HG03442 (cell line): ENCODE results near the gene PHC3.
A peak's percentile ranks its signal among the peaks of the same experiment; 100 is the strongest.

Experiments
- ATAC-seq: cut with Tn5 transposase; IDR thresholded peaks from one replicate; pipeline ENCODE4 v1.9.1; 2021; ENCODE audit warnings: mild to moderate bottlenecking, moderate library complexity; ENCODE audit not compliant: unreplicated experiment

PHC3 gene

DNA sequence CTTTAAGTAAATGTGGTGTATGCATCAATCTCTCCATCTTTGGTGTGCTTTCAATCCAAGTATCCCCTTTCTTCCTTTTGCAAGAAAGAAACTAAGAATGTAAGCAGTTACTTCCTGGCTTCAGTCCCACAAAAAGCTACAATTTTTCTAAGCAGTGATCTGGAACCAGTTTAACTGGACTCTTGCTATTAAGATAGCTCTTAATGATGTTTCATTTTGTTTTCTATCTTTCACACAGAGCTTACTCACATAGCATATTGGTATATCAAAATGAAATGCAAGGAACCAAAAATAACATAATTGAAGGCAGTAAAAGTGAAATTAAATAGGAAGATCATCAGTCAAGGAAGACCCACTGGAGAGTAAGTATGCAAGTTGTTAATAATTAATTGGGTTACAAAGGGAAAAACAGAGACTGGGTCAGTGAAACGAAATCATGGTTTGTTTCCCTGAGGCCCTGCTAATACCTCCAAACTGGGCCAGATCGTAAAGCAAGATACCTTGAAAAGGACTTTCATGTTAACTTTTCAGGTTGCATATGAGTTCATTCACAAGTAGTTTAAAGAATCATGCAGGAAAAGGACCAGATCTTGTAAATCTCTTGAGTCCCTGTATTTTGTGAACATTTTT is 101.9 kb downstream of the PHC3 start:
- ATAC-seq: no peak

DNA sequence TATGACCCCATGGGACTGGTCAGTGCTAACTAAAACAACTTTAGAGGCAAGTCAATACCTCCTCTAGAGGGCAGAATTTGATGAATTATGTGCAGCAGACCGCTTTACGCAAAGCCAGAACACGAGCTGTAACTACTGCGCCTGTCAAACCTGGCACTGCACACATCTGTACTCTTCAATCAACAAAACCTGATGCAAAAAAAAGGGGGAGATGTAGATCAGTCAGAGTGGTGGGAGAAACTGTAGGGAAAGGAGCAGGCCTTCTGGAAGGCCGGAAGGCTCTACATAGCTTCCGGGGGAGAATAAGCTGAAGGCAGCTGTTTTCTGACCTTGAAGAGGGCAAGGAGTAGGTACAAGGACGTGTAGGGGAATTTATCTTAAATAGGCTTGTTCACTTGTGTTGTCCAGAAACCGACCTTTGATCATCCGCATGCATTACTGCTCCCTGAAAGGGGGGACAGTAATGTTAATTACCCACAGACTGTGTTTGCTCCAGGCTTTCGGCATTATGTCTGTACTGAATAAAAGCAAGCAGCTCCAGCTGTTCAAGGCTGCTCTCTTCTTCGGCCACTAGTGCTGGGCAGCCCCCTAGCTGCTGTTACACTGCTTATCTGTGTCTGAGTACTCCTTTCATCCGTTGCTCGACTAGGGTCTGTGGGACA is 102.8 kb downstream of the PHC3 start:
- ATAC-seq: no peak

DNA sequence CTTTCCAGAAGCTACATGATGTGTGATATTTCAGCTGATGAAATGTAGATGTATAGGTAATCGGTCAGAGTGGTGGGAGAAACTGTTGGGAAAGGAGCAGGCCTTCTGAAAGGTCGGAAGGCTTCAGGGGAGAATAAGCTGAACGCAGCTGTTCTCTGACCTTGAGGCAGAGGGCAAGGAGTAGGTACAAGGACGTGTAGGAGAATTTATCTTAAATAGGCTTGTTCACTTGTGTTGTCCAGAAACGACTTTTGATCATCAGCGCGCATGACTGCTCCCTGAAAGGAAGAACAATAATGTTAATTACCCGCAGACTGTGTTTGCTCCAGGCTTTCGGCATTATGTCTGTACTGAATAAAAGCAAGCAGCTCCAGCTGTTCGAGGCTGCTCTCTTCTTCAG is 104.2 kb downstream of the PHC3 start:
- no peak for ATAC-seq

DNA sequence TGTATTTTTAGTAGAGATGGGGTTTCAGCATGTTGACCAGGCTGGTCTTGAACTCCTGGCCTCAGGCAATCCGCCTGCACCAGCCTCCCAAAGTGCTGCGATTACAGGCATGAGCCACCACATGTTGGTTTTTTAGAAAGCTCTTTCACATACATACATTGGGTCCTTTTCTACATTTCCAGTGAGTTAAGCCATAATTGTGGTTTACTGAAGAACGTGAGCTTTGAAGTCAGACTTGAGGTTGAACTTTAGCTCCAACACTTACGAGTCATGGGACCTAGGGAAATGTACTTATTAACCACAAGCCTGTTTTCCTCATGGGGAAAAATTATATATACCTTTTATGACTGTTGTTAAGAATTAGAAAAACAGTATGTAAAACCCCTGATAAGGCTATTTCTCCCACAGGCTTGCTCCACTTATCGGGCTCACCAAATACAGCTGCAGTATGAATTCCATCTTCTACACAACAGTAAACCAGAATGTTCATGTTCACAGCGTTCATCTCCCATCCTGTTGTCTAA is 104.8 kb downstream of the PHC3 start:
- no peak for ATAC-seq

DNA sequence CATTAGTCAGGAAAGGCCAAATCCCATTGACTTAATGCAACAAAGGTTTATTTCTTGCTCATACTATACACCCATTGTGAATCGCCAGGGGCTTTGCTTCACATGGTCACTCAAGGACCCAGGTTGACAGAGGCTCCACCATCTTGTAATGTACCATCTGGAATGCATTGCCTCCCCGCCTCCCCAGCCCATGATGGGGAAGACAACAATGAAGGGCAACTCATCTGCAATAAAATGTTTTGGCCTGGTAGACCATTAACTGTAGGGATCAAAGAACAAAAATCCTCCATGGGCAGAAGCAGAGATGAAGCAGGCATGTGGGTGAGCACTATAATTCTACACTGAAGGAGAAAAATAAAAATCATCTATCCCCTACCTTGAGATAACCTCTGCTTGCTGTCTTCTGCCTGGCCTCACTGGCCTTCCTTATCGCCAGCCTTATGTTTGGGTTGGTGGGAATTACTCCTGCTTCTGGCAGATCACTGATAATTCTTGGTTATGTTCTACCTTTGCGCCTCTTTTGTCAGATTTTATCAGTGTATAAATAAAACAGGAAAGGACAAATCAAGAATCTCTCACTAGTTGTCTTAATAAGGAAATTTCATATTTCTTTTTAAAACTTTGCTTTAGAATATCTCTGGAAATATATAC is 106.0 kb downstream of the PHC3 start:
- no peak for ATAC-seq

DNA sequence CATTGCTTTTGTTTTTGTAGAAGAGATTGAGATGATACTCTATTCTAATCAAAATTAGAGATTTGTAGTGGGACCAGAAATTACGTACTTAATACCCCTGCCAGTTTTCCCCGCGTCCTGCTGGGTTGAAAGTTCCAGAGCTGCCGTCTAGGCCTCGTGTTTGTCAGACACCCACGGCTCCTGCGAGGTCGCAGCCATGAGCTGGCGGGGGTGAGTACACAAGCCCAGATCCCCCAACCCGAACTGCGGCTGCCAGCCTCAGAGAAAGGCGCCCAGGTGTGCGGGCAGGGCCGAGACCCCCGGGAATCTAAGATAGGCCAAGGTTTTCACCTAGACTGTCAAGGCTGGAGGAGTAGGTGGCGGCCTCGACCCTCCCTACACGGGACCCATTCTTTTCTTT is 117.4 kb downstream of the PHC3 start:
- ATAC-seq: no peak

DNA sequence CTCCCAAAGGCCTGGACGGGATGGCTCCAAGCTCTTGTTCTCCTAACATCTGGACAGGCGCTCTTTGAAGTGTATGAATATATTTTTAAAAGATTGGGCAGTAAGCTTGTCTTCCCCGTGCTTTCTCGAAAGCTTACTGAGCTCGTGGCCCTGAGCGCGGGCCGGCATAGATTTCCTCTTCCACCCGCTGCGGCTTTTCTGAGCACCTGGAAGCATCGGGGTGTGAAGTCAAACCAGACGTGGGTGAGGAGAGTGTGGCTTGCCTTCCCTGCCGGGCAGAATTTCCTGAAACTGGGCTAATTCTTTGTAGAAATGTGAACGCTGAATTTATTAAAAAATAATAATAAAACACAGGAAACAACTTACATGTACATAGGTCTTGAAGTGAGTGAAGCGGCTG is 117.8 kb downstream of the PHC3 start:
- no peak for ATAC-seq

DNA sequence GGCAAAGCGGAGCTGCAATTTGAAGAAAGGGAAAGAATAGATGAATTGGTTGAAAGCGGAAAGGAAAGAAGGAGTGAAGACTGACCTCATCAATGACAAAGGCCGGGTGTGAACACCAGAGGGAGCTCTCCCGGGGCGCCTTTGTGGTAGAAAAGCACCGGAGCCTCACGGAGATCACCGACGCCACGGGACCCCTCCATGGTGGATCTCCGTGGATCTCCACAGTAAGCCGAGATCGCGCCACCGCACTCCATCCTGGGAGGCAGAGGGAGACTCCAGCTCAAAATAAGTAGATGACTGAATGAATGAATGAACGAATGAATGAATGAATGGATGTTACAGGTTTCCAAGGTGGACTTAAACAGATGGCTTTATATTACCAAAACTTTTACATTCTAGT is 118.8 kb downstream of the PHC3 start:
- ATAC-seq: no peak

DNA sequence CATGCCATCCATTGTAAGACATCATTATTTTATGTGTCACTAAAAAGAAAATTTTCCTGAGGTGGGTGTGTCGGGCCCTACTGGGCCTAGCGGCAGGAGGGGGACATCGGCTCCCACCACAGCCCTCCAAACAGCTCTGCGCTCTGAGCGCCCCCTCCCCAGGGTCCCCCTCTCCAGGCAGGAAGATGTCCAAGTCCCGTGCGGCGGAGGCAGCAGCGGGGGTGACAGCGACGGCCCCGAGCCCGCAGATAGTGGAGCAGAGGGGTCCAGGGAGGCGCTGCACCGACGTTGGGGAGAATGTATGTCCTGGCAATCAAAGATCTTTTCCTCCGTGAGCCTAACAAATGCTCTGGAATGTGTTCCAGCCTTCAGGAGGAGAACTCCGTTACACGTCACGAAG is 119.5 kb downstream of the PHC3 start:
- ATAC-seq: no peak

DNA sequence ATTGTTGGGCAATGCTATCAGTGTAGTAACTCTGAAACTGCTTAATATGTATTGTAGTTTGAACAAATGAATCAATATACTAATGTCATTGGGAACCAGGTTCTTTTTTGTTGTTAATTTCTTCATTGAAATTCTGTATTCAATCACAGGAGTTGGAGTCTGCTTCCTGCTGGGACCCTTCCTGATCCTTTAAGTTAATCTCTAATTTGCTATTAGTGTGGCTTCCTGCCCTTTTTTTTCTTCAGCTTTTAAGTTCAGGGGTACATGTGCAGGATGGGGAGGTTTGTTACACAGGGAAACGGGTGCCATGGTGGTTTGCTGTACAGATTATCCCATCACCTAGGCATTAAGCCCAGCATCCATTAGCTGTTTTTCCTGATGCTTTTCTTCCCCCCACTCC is 122.1 kb downstream of the PHC3 start:
- no peak for ATAC-seq

DNA sequence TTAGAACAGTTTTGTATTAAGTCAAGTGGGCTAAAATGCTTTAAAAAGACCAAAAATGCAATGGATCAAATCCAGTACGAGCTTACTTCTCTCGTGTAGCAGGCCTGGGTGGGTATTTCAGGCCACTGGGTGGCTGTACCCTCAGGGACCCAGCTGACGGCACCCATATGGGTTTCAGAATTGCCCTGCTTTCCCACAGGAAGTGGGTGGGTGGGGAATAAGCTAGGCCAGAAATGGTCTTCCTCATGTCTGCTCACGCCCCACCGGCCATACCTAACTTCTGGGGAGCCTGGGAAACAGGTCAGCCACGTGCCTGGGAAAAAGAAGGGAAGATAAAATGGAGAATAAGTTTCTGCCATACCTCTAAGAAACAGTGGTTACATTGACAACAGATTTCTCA is 123.4 kb downstream of the PHC3 start:
- no peak for ATAC-seq

DNA sequence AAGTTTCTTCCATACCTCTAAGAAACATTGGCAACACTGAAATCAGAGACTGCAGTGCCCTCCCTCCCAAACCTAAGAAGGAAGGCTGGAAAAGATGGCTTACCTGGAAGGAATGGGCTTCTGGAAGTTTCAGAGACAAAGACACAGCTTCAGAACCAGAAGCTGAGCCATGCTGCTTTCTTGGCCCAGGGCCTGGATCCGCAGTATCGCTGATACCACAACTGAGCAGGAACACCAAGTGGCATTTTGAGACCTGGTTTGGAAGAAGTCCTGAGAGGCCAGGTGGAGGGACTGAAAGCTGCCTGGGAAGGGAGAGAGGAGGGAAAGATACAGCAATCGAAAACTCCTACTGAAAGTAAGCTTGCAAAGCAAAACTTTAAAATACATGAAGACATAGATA is 124.0 kb downstream of the PHC3 start:
- ATAC-seq: no peak

DNA sequence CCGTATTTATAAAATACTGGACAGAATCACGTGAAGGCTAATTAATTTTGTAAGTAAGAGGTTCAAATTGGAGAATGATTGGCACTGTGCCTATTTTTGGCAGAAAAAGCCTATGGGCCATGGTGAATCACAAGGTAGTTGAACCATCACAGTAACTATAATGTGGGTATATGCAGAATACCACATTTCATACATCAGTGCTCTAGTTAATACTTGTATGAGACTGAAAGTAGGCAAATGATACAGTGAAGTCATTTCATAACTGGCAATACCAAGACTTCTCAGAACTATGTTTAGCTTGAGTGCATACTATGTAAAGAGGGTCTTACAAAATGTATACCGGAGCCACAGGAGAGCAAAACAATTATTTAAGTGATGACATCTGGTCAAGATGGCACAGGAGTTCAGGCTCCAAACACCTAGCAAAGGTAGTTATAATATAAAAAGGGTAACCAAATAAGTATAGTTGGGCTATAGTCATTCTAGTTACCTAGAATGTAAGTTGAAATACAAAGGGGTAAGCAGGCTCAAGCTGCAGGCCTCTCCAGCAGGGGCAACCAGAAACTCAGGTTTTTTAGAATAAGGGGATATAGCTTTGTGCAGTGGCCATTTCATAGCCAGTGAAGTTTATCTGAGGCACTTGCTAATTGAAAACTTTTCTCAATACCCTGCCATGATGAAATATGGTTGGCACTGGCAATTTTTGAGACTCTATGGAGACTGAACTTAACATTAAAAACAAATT is 124.7 kb downstream of the PHC3 start:
- peak; percentile 87 for ATAC-seq

DNA sequence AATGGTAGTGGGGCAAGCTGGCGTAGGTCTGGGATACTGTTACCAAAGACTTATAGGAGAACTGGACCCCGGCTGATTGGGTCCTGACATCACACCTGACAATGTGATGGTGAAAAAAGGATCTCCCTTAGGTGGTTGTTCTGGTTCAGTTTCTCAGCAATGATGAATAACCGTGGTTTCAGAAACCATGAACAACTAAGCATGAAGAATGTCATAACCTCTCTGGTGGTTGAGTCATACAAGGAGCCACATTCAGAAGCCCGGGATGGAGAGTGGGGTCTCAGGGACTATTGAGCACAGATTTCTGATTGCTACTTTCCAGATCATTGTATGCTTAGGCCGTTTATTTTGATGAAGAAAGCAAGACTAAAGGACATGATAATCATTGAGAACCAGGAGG is 126.3 kb downstream of the PHC3 start:
- ATAC-seq: peak; percentile 65

DNA sequence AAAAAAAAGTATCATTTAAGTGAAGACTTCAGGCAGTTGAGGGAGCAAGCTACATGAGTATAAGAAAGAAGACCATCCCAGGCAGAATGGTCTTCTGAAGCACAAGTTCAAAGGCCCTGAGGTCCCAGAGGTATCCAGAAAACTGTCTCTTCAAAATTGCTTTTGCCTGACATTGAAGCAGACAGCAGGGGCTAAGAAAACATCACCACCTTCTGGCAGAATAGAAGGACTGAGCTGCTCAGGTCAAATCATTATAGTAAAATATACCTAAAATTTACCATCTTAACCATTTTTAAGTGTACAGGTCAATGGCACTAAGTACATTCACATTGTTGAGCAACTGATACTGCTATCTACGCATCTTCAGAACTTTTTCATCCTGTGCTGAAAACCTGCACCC is 127.3 kb downstream of the PHC3 start:
- ATAC-seq: no peak

DNA sequence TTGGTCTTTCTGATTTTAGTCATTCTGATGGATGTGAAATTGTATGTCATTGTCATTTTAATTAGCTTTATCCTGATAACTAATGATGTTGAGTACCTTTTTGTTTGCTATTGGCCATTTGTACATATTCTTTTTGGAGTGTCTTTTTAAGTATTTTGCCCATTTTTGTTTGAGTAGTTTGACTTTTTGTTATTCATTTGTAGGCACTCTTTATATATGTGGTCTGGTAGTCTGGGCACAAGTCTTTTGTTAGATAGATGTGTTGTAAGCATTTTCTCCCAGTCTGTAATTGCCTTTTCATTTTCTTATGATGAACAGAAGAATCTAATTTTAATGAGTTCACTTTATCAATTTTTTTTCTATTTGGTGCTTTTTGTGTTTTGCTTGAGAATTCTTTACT is 129.1 kb downstream of the PHC3 start:
- no peak for ATAC-seq

DNA sequence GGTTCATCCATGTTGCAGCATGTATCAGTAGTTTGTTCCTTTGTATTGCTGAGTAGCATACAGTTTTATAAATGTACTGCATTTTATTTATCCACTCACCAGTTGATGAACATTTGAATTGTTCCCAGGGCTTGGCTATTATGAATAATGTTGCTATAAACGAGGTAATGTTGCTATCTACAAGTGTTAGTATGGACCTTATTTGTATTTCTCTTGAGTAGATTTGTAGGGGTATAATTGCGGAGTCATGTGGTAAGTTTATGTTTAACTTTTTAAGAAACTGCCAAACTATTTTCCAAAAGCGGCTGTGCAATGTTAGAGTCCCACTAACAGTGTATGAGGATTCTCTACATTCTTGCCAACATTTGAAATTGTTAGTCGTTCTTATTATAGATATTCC is 130.8 kb downstream of the PHC3 start:
- ATAC-seq: no peak

DNA sequence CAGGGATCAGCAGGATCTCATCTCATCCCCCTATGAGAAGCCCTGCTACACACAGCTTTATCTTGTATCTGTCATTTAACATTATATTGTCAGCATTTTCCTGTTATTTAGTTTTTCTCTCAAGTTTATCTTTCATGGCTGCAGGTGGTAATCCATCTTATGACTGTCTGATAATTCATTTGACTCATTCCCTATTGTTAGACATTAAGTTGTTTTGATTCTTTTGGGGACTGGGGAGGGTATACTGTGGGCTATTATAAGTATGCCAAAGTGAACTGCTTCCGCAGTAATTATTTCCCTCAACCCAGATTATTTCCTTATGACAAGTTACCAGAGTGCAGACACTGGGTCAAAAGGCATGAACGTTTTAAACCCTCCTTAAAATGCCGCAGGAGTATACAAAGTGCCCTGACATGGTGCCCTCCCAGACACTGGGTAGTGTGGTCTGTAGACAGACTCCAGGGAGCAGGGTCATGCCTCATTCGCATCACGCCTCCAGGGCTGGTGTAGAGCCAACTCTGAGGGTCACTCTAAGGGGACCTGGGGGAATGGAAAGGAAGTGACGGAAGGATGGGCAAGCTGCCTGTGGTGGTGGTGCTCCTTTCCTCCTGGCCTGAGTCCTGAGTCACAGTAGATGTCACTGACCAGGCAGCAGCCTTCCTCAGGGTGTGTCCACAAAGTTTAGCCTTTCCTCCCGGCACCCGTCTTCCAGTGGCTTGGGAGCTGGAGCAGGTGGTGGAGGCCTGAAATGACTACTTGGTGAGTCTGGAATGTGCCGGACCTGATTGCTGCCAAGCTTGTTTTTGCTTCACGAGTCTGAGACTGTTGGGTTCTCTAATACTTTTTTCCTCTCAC is 132.2 kb downstream of the PHC3 start:
- no peak for ATAC-seq

DNA sequence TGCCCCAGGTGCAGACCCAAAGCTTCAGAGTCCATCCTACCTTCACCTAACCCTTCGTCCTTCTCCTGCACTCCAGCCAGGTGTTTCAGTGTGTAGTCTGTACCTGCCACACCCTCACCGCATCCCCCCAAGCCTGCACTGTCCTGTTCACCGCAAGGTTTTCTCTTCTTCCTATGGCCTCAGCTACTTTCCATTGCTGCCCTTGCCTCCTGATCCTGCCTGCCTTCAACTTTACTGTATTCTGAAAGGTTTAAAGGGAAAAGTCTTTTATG is 134.5 kb downstream of the PHC3 start:
- no peak for ATAC-seq

DNA sequence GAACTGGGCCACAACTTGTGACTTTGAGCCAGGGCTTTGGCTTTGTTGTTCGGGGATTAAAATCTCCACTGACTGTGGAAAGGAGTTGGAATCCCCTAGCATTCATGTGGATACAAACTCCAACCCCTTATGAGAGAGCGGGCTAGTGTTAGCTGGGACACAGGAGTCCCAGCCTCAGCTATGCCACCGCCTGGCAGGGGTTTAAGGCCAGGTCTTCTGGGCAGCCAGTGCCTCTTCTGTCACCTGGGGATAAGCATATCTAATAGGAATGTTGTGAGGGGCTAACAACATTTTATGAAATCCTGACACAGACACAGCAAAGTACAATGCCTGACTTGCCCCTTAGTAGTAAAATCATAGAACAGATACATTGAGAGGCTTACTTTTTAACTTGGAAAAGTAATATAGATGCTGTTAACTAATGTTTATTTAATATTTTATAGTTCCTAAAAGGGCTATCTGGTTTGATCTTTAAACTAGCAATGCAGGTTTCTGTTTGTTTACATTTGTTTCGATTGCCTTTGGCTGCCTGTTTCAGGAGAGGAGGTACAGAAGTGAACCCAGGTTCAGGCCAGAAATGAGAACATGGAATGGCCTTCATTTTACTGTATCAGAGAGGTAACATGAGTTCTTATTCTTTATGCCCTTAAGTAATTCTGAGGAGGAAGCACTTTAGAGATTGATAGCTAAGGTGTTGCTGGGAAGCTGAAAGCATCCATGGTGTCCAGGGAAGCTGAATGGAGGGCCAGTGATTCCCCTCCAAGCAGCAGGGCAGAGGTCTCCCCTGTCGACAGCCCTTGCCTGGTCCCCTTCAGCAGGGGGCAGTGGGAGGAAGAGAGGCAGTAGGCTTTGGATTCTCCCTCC is 135.0 kb downstream of the PHC3 start:
- no peak for ATAC-seq
